Measurements from ENCODE around the gene WSCD1.

- TF ChIP-seq CTCF (IDR thresholded peaks at IDR 0.05) (no peak), POLR2A (IDR thresholded peaks at IDR 0.05) (no peak)
Measured at GRCh38 chr17:6172642-6173330, 102.6 kb downstream of the WSCD1 start.

All from testis (tissue), 2 donors.